Astrocyte (in vitro differentiated cells and primary cell): ENCODE data around the gene CCDC69. TPM values are rescaled to one million over a fixed set of nuclear protein-coding genes. Genes with fewer than 3 reads are reported as not detected.

ENCODE experiments used
- DNase-seq: peaks from one replicate; pipeline ENCODE4 v3.0.0-alpha.2; 2010; ENCODE audit warnings: low read depth
- FAIRE-seq: peaks from 2 replicates; lab custom pipeline; 2011; peaks lifted over from hg19 to GRCh38; lab: Jason Lieb, UNC
- H2AFZ ChIP-seq: 2 replicates; pipeline ENCODE4 v1.6.0; 2012; ENCODE audit warnings: low read depth, low read length, inconsistent platforms
- H3K27ac ChIP-seq: 2 replicates; pipeline ENCODE4 v1.5.1; 2011; ENCODE audit warnings: low read depth, low read length, inconsistent platforms
- H3K27me3 ChIP-seq: 2 replicates; pipeline ENCODE4 v1.6.0; 2011; ENCODE audit warnings: low read length, inconsistent platforms; ENCODE audit not compliant: insufficient read depth
- H3K36me3 ChIP-seq: 2 replicates; pipeline ENCODE4 v1.5.1; 2011; ENCODE audit warnings: low read length, inconsistent platforms; ENCODE audit not compliant: insufficient read depth
- H3K4me1 ChIP-seq: 2 replicates; pipeline ENCODE4 v1.5.1; 2011; ENCODE audit warnings: low read length, inconsistent platforms; ENCODE audit not compliant: insufficient read depth
- H3K4me2 ChIP-seq: 2 replicates; pipeline ENCODE4 v1.6.0; 2012; ENCODE audit warnings: low read length, inconsistent platforms
- H3K4me3 ChIP-seq: 2 replicates; pipeline ENCODE4 v1.5.1; 2011; ENCODE audit warnings: low read depth, mild to moderate bottlenecking, low read length, inconsistent platforms; ENCODE audit not compliant: insufficient read depth
- H3K79me2 ChIP-seq: 2 replicates; pipeline ENCODE4 v1.6.0; 2012; ENCODE audit warnings: mild to moderate bottlenecking, low read length, inconsistent platforms; ENCODE audit not compliant: insufficient read depth
- H3K9ac ChIP-seq: 2 replicates; pipeline ENCODE4 v1.6.0; 2012; ENCODE audit warnings: mild to moderate bottlenecking, low read length, inconsistent platforms
- H3K9me3 ChIP-seq: 2 replicates; pipeline ENCODE4 v1.5.1; 2012; ENCODE audit warnings: low read depth, mild to moderate bottlenecking, low read length, inconsistent platforms; ENCODE audit not compliant: insufficient read depth
- H4K20me1 ChIP-seq: 2 replicates; pipeline ENCODE4 v1.6.0; 2012; ENCODE audit warnings: low read length, inconsistent platforms; ENCODE audit not compliant: insufficient read depth
- H3K27ac Mint-ChIP-seq: one replicate; pipeline ENCODE4 v1.8.0; 2021; ENCODE audit warnings: mild to moderate bottlenecking, mixed read lengths; ENCODE audit not compliant: unreplicated experiment
- H3K27me3 Mint-ChIP-seq: one replicate; pipeline ENCODE4 v1.8.0; 2021; ENCODE audit warnings: low read depth, mixed read lengths; ENCODE audit not compliant: unreplicated experiment
- H3K36me3 Mint-ChIP-seq: one replicate; pipeline ENCODE4 v1.8.0; 2021; ENCODE audit warnings: low read depth, mixed read lengths; ENCODE audit not compliant: unreplicated experiment
- H3K4me1 Mint-ChIP-seq: one replicate; pipeline ENCODE4 v1.8.0; 2021; ENCODE audit warnings: low read depth, mixed read lengths; ENCODE audit not compliant: unreplicated experiment
- H3K4me3 Mint-ChIP-seq: one replicate; pipeline ENCODE4 v1.8.0; 2021; ENCODE audit warnings: mild to moderate bottlenecking, moderate library complexity, mixed read lengths; ENCODE audit not compliant: unreplicated experiment
- H3K9me3 Mint-ChIP-seq: one replicate; pipeline ENCODE4 v1.8.0; 2021; ENCODE audit warnings: mild to moderate bottlenecking, mixed read lengths; ENCODE audit not compliant: unreplicated experiment
- CTCF ChIP-seq: IDR thresholded peaks from 2 replicates; pipeline ENCODE4 v1.5.1; 2011; ENCODE audit warnings: low read depth, mild to moderate bottlenecking, inconsistent platforms, low read length, moderate library complexity; ENCODE audit not compliant: insufficient read depth
- EZH2 ChIP-seq: IDR thresholded peaks from 2 replicates; pipeline ENCODE4 v1.6.1; 2012; ENCODE audit warnings: mild to moderate bottlenecking, low read length, inconsistent platforms; ENCODE audit not compliant: insufficient read depth
- total RNA-seq: library from RNA; stranded (reverse); gene quantifications from 2 replicates; pipeline ENCODE4 v1.2.1, GENCODE V29; 2021

CCDC69 gene
- total RNA-seq, 1 donor from 2014 or later: 4.1 TPM

- no peak overlapping the region for H3K27ac Mint-ChIP-seq
- DNase-seq: no peak
- no peak for FAIRE-seq
- Histone ChIP-seq H3K4me3 (no peak overlapping the region), H3K4me2 (no peak overlapping the region), H4K20me1 (peaks cover 99% of the 10 kb centered on the region), H3K36me3 (peaks cover 39% of the 10 kb centered on the region), H3K9me3 (no peaks in the 10 kb centered on the region), H3K27ac (no peak overlapping the region), H3K27me3 (no peaks in the 10 kb centered on the region), H3K79me2 (peaks cover 98% of the 10 kb centered on the region), H3K9ac (no peak overlapping the region), H3K4me1 (peaks cover 8% of the 10 kb centered on the region), H2AFZ (no peak overlapping the region)
- H3K4me3 Mint-ChIP-seq: no peak overlapping the region
- peaks cover 3% of the 10 kb centered on the region for H3K9me3 Mint-ChIP-seq
- H3K4me1 Mint-ChIP-seq: peaks cover 33% of the 10 kb centered on the region
- H3K27me3 Mint-ChIP-seq: no peaks in the 10 kb centered on the region
- TF ChIP-seq CTCF (no peak), EZH2 (no peak)
- peaks cover 41% of the 10 kb centered on the region for H3K36me3 Mint-ChIP-seq
Observed at GRCh38 chr5:151143645-151144044, 80.2 kb downstream of the CCDC69 start.

GRCh38 chr5:151142933-151143332, 81.0 kb downstream of the CCDC69 start:
- Histone ChIP-seq H3K4me2 (no peak overlapping the region), H3K9me3 (no peaks in the 10 kb centered on the region), H3K4me3 (no peak overlapping the region), H3K27ac (no peak overlapping the region), H3K4me1 (peaks cover 8% of the 10 kb centered on the region), H3K36me3 (peaks cover 46% of the 10 kb centered on the region), H4K20me1 (peaks cover 99% of the 10 kb centered on the region), H3K79me2 (peaks cover 90% of the 10 kb centered on the region), H3K27me3 (no peaks in the 10 kb centered on the region), H2AFZ (no peak overlapping the region), H3K9ac (no peak overlapping the region)
- TF ChIP-seq EZH2: no peak
- no peak for TF ChIP-seq CTCF
- Mint-ChIP-seq H3K4me3 (no peak overlapping the region), H3K9me3 (peaks cover 3% of the 10 kb centered on the region), H3K4me1 (peaks cover 29% of the 10 kb centered on the region), H3K27ac (no peak overlapping the region), H3K27me3 (no peaks in the 10 kb centered on the region), H3K36me3 (peaks cover 46% of the 10 kb centered on the region)
- no peak for FAIRE-seq
- DNase-seq: no peak

- Mint-ChIP-seq H3K9me3 (peaks cover 4% of the 10 kb centered on the region), H3K4me1 (peaks cover 29% of the 10 kb centered on the region), H3K27ac (peak overlapping the region; percentile 50), H3K27me3 (no peaks in the 10 kb centered on the region), H3K36me3 (peaks cover 55% of the 10 kb centered on the region), H3K4me3 (peak overlapping the region; percentile 46)
- Histone ChIP-seq H2AFZ (no peak overlapping the region), H3K4me3 (no peak overlapping the region), H3K4me1 (peaks cover 8% of the 10 kb centered on the region), H3K27me3 (no peaks in the 10 kb centered on the region), H3K27ac (peak overlapping the region; percentile 13), H4K20me1 (peaks cover 98% of the 10 kb centered on the region), H3K9ac (no peak overlapping the region), H3K4me2 (peak overlapping the region; percentile 58), H3K79me2 (peaks cover 77% of the 10 kb centered on the region), H3K36me3 (peaks cover 60% of the 10 kb centered on the region), H3K9me3 (no peaks in the 10 kb centered on the region)
- FAIRE-seq (no peak), DNase-seq (no peak)
- TF ChIP-seq EZH2 (no peak), CTCF (no peak)
Observed at GRCh38 chr5:151141535-151141934, 82.4 kb downstream of the CCDC69 start.
